Caki2 (cell line): ENCODE data around the gene MISP. TPM values are rescaled to one million over a fixed set of nuclear protein-coding genes. Genes with fewer than 3 reads are reported as not detected.
A peak's percentile ranks its signal among the peaks of the same experiment; 100 is the strongest.
"Not testable (repeated sequence)": the region's sequence is repeated elsewhere in the genome, so short reads cannot be mapped to it uniquely, and the experiment has no call there.

Experiments used
- DNase-seq: peaks from one replicate; pipeline ENCODE4 v3.0.0-alpha.2; 2015; ENCODE audit warnings: low read depth
- in situ Hi-C: cut with HindIII; loops from 2 replicates; pipeline ENCODE4 v1.10.0; 2016; ENCODE audit warnings: low sequenced_read_pairs, low pct_unique_long_range_greater_than_20kb, mixed read lengths
- total RNA-seq: library from RNA; depleted of rRNA; stranded (reverse); fragments of >200 nt; shearing (Covaris generic); gene quantifications from 2 replicates; pipeline ENCODE4 v1.2.3, GENCODE V29; 2014; ENCODE audit warnings: low replicate concordance; rRNA removed

Gene MISP, protein sequence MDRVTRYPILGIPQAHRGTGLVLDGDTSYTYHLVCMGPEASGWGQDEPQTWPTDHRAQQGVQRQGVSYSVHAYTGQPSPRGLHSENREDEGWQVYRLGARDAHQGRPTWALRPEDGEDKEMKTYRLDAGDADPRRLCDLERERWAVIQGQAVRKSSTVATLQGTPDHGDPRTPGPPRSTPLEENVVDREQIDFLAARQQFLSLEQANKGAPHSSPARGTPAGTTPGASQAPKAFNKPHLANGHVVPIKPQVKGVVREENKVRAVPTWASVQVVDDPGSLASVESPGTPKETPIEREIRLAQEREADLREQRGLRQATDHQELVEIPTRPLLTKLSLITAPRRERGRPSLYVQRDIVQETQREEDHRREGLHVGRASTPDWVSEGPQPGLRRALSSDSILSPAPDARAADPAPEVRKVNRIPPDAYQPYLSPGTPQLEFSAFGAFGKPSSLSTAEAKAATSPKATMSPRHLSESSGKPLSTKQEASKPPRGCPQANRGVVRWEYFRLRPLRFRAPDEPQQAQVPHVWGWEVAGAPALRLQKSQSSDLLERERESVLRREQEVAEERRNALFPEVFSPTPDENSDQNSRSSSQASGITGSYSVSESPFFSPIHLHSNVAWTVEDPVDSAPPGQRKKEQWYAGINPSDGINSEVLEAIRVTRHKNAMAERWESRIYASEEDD
- 3.9 and 9.6 TPM in 2 replicates for total RNA-seq

DNA sequence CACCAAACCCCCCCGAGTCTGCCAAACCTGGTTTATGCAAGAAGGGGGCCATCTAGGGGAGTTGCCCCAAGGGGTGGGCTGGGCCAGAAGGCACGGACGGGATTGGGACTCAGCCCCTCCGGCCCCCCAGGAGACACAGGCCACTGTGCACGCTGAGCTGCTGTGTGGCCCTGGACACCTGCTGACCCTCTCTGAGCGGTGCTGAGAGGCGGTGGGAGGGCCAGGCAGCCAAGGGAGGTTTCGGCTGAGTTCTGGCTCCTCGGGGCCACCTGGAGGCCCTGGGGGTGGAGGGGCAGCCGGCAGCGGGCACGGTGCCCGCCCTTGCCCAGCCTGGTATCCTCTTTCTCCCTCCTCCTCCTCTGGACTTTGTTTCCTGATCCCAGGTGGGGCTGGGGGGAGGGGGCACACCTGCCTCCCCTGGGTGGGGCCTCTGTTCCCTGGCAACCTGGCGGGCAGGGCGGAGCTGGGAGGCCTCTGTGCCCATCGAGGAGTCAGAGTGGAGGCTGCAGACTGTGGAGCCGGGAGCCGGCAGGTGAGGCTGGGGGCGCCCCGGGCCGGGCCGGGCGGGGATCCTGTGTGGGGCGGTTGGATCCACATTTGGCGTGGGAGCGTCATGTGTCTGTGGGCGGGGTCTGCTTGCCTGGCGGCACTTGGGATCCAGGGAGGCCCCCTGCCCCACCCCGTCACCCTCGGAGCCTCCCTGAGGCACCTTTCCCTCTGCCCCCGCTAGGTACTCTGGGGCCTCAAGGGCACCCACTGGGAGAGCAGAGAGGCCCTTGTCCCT lies at the start of gene MISP:
Gene MISP, plus strand, starts transcription at position 473 of the 784 bp plus-strand sequence. CDS start 5,835 bp downstream, outside the sequence.
- in situ Hi-C loops = no loop called here
- no peak for DNase-seq

GRCh38 chr19:702847-703246 lies 48.1 kb upstream of the MISP start:
- DNase-seq, in situ Hi-C loops: not testable (repeated sequence)

- no peak for DNase-seq
- in situ Hi-C loops = no loop called here
These were observed 47.6 kb upstream of the MISP start for GRCh38 chr19:703329-703650.

GRCh38 chr19:703651-704446 lies 47.1 kb upstream of the MISP start:
- in situ Hi-C loops = no loop called here
- DNase-seq = peak; percentile 72

GRCh38 chr19:704447-704741 lies 46.5 kb upstream of the MISP start:
- in situ Hi-C loops = no loop called here
- no peak for DNase-seq

GRCh38 chr19:708154-709143 lies 42.5 kb upstream of the MISP start, which contains the start of gene PALM:
TSS of gene PALM (plus strand) at chr19:708935. CDS start at chr19:709147, 212 bp downstream.
- no peak for DNase-seq
- in situ Hi-C loops = no loop called here

GRCh38 chr19:709196-709964 lies 41.5 kb upstream of the MISP start:
- no peak for DNase-seq
- in situ Hi-C loops = no loop called here

GRCh38 chr19:709965-710571 lies 40.8 kb upstream of the MISP start:
- no peak for DNase-seq
- in situ Hi-C loops = no loop called here

DNA sequence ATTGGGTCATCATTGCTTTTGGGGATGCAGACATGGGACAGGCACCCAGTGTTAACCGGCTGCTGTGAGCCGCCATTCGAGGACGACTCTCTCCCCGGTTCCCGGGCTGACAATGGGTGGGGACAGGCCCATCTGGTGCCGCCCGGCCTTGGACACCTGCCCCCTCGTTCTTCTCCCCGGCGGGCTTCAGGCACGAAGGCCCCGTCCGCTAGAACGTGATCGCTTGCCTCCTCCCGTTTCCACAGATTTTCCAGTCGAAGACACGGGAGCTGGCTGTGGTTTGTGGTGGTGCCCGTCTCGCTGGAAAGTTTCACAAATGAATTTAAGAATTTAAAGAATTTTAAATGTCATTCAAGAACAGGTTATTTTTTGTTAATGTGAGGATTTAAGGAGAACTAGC lies 40.1 kb upstream of the MISP start:
- in situ Hi-C loops = no loop called here
- no peak for DNase-seq

- in situ Hi-C loops = no loop called here
- DNase-seq = no peak
These were observed 39.7 kb upstream of the MISP start for GRCh38 chr19:711254-711653.

DNA sequence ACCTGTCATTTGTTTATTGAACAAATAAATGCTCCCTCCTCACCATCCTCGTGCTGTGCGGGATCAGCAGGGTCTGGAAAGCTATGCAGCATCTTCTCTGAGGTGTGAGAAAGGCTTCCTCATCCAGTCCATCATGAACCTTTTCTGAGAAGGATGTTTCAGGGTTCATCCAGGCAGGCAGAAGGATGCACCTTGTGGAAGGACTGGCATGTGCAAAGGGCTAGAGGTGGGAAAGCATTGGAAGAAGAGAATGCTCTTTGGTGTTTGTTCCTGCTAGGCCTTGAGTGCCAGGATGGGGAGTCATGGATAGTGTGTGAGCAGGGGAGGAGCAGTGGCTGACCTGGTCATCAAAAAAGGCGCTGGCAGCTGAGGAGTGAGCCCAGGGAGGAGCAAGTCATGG lies 35.6 kb upstream of the MISP start:
- in situ Hi-C loops = no loop called here
- no peak for DNase-seq

DNA sequence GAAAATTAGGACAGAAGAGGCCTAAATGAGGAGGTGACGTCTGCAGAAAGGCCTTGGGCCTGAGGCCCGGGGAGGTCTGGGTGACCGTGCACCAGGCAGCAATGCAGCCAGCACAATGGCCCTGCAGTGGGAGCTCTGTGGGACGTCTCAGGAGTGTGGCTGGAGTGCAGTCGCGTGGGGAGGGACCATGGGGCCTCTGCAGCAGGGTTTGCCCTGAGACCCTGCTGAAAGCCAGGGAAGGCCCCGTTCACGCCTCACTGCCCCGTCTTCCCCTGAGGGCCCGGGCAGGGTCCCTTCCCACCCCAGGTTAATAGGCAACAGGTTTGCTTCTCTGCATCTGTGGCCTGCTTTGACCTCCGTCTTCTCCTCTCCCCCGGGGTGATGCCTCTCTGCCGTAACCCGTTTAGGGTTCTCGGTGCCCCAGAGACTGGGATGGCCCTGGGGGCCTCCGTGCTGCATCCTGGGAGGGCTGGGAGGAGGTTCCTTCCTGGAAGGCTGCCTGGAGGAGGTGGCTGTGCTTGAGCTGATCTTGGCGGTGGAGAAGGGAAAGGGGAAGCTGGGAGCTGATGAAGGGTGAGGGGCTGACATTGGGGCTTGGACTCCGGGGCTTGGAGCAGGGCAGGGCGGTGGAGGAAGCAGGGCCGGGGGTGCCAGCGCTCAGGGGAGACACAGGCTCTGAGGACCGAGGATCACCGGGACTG lies 32.5 kb upstream of the MISP start:
- DNase-seq = no peak
- in situ Hi-C loops = no loop called here

- no peak for DNase-seq
- in situ Hi-C loops = no loop called here
These were observed 31.9 kb upstream of the MISP start for GRCh38 chr19:718991-719512.

DNA sequence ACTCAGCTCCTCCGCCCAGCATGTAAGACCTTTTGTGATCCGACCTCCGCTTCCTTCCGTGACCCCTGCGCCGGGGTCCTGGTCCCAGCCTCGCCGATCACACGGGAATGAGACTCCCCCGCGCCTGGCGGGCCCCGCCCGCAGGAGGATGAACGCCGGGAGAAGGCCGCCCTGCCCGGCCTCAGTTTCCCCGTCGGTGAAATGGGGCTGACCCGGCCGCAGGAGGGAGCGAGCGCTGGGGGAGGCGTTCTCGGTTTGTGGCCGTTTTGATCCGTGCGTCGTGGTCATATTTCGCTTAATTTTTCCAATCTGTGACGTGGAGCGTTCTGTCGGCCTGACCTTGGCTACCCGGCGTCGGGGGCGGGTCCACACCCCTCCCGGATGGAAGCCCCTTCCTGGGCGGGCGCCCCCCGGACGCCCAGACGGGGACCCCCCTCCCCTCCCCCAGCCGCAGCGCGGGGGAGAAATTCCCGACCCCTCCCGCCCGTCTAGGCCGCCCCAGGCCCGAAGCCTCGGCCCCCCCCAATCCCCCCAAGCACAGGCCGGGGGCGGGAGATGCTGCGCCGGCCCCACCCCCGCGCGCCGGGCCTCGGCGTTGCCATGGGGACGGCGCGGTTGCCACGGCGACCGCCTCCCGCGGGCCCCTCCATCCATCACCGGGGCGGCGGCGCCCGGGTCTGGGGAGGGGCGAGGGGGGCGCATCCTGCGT lies 31.1 kb upstream of the MISP start:
- in situ Hi-C loops = no loop called here
- no peak for DNase-seq
